ENCODE measurements around the gene MAP2K1. TPM values are rescaled to one million over a fixed set of nuclear protein-coding genes. Genes with fewer than 3 reads are reported as not detected.

The MAP2K1 gene
- total and polyA plus RNA-seq, 9 of the 15 experiments (the other 6 are each of a cell fraction or from before 2014, with no cell fraction given), result 7.5 to 58.3 (median 30.0) TPM

DNA sequence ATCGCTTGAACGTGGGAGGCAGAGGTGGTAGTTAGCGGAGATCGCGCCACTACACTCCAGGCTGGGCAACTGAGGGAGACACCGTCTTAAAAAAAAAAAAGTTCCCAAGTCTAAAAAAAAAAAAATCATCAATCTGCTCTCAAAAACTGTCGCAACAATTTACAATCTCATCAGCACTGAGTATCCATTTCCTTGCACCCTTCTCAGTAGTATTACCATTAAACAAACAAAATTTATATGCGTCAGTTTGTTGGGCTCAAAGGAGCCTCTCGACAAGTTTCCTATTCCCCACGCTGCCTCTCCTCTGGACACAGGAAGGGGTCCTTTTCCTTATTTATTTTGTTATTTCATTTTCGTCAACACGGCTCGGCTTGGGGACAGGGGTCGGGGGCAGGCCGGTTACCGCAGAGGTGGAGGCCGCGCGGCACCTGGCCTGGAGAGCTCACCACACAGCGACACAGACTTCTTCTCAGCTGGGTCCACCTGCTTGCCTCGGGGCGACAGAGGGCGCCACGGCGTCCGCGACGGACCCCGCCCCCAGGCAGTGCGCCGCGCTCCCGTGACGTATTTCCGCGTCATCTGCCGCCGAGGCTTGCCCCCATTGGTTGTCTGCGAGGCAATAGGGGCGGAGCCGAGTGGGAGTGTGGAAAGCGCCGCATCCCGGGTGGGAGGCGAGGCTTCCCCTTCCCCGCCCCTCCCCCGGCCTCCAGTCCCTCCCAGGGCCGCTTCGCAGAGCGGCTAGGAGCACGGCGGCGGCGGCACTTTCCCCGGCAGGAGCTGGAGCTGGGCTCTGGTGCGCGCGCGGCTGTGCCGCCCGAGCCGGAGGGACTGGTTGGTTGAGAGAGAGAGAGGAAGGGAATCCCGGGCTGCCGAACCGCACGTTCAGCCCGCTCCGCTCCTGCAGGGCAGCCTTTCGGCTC, at the start of gene MAP2K1 (continued):
- TF ChIP-seq PHB2 (IDR thresholded peaks at IDR 0.05; ENCODE audit: low read depth), result 0 out of 2 replicates have a peak, but pooled peaks have one; percentile 43
- peak in 1 of 2 experiments; percentile 79; a peak in 2 of 4 replicates for TF ChIP-seq TEAD1 (CRISPR knock-in tag; IDR thresholded peaks at IDR 0.05)
- TF ChIP-seq NFRKB (IDR thresholded peaks at IDR 0.05; ENCODE audit: low read depth), result peak; percentile 69; the same call in 1 of the 2 replicates
- peak; percentile 83 for TF ChIP-seq E2F6 (IDR thresholded peaks at IDR 0.05; ENCODE audit: borderline replicate concordance in 1 of 2, extremely low read depth in 1 of 2, insufficient read depth in 1 of 2, insufficient read length in 1 of 2, low read depth in 1 of 2, low read length in 1 of 2, poor library complexity in 1 of 2, severe bottlenecking in 1 of 2)
- TF ChIP-seq, protein P1, sequence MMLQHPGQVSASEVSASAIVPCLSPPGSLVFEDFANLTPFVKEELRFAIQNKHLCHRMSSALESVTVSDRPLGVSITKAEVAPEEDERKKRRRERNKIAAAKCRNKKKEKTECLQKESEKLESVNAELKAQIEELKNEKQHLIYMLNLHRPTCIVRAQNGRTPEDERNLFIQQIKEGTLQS (IDR thresholded peaks at IDR 0.05), result 0 out of 2 replicates have a peak, but pooled peaks have one; percentile 23
- TF ChIP-seq, protein P1 (CRISPR knock-in tag; conservative IDR thresholded peaks at IDR 0.05), result no peak
- TF ChIP-seq RBM25 (IDR thresholded peaks at IDR 0.05; ENCODE audit: low read depth, low read length, severe bottlenecking), result peak; percentile 14
- 0 out of 2 replicates have a peak, but pooled peaks have one; percentile 51 for TF ChIP-seq ZKSCAN1 (IDR thresholded peaks at IDR 0.05; ENCODE audit: low read depth, low read length)
- TF ChIP-seq XRCC5 (IDR thresholded peaks at IDR 0.05; ENCODE audit: low read depth, low read length), result peak; percentile 95
- no peak for TF ChIP-seq ZSCAN29 (IDR thresholded peaks at IDR 0.05)
- TF ChIP-seq FOXJ2 (tag; IDR thresholded peaks at IDR 0.05), result peak; percentile 62; the same call in 1 of the 2 replicates
- peak; percentile 85 for TF ChIP-seq KHSRP (IDR thresholded peaks at IDR 0.05)
- peak; percentile 65; the same call in 1 of the 2 replicates for TF ChIP-seq ZBTB7A (IDR thresholded peaks at IDR 0.05; ENCODE audit: borderline replicate concordance, control insufficient read depth, low read depth, low read length)
- 0 out of 2 replicates have a peak, but pooled peaks have one; percentile 46 for TF ChIP-seq GATAD2A (IDR thresholded peaks at IDR 0.05)
- TF ChIP-seq ETV1 (tag; conservative IDR thresholded peaks at IDR 0.05; ENCODE audit: low read depth), result 0 out of 2 replicates have a peak, but pooled peaks have one; percentile 15
- TF ChIP-seq HCFC1 (IDR thresholded peaks at IDR 0.05; ENCODE audit: low read depth, low read length), result peak; percentile 82
- peak in 1 of 2 experiments; percentile 88; a peak in 2 of 4 replicates for TF ChIP-seq HDAC1 (IDR thresholded peaks at IDR 0.05)
- TF ChIP-seq ZNF77 (CRISPR knock-in tag; IDR thresholded peaks at IDR 0.05), result no peak
- peak; percentile 52 for TF ChIP-seq CBFA2T3 (IDR thresholded peaks at IDR 0.05)
- no peak for TF ChIP-seq NCOA4 (IDR thresholded peaks at IDR 0.05; ENCODE audit: partially characterized antibody)
- no peak for TF ChIP-seq PHTF2 (CRISPR knock-in tag; IDR thresholded peaks at IDR 0.05)
- TF ChIP-seq MXI1 (IDR thresholded peaks at IDR 0.05; ENCODE audit: low read depth, low read length), result peak; percentile 67
- TF ChIP-seq NCOR1 (IDR thresholded peaks at IDR 0.05), result peak; percentile 53; the same call in 1 of the 2 replicates
- TF ChIP-seq KDM4B (IDR thresholded peaks at IDR 0.05; ENCODE audit: borderline replicate concordance in 2 of 2, low read depth in 1 of 2), result peak in 1 of 2 experiments; percentile 81; a peak in 1 of 4 replicates
- no peak for TF ChIP-seq EZH2 (IDR thresholded peaks at IDR 0.05; ENCODE audit: borderline replicate concordance, low read depth, low read length)
- TF ChIP-seq, protein P2, sequence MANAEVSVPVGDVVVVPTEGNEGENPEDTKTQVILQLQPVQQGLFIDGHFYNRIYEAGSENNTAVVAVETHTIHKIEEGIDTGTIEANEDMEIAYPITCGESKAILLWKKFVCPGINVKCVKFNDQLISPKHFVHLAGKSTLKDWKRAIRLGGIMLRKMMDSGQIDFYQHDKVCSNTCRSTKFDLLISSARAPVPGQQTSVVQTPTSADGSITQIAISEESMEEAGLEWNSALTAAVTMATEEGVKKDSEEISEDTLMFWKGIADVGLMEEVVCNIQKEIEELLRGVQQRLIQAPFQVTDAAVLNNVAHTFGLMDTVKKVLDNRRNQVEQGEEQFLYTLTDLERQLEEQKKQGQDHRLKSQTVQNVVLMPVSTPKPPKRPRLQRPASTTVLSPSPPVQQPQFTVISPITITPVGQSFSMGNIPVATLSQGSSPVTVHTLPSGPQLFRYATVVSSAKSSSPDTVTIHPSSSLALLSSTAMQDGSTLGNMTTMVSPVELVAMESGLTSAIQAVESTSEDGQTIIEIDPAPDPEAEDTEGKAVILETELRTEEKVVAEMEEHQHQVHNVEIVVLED (CRISPR knock-in tag; IDR thresholded peaks at IDR 0.05), result peak; percentile 83
